Loucy (cell line): ENCODE data around the gene SHROOM2.

Experiments
- CTCF ChIP-seq: fragments of 200-600 bp; sonication (generic); conservative IDR thresholded peaks from 2 replicates; pipeline ENCODE4 v1.5.1; 2014; ENCODE audit warnings: mild to moderate bottlenecking, antibody characterized with exemption, low read length
- EZH2phosphoT487 ChIP-seq: fragments of 200-600 bp; IDR thresholded peaks from 2 replicates; pipeline ENCODE4 v1.6.1; 2018; ENCODE audit warnings: antibody characterized with exemption, mild to moderate bottlenecking, moderate library complexity, borderline replicate concordance

GRCh38 chrX:9857575-9858474, 71.6 kb downstream of the SHROOM2 start:
- TF ChIP-seq CTCF (no peak), EZH2phosphoT487 (no peak)
